B cell (primary cell): ENCODE data around the gene ZFP90. TPM values are rescaled to one million over a fixed set of nuclear protein-coding genes. Genes with fewer than 3 reads are reported as not detected.
A peak's percentile ranks its signal among the peaks of the same experiment; 100 is the strongest.

Experiments
- ATAC-seq: fragments of 200-7000 bp; cut with Tn5 transposase; one replicate; pipeline ENCODE4 v1.10.0; 2021; ENCODE audit warnings: low read depth, mild to moderate bottlenecking, moderate number of reproducible peaks, moderate library complexity
- CTCF ChIA-PET: fragments of 350-600 bp; sonication (Branson Sonifier 250); formaldehyde crosslinking; loops from one replicate; lab custom pipeline; 2021; ENCODE audit warnings: antibody characterized with exemption, inconsistent platforms; lab: Charles Lee
- POLR2A ChIA-PET: fragments of 350-600 bp; sonication (Branson Sonifier 250); formaldehyde crosslinking; loops from one replicate; lab custom pipeline; 2021; ENCODE audit warnings: antibody characterized with exemption; lab: Charles Lee
- DNase-seq: peaks from one replicate; pipeline ENCODE4 v3.0.0; 2013
- H2AFZ ChIP-seq: 2 replicates; pipeline ENCODE4 v1.6.1; 2012; ENCODE audit warnings: mild to moderate bottlenecking, low read depth, low read length; ENCODE audit not compliant: insufficient read depth, poor library complexity, severe bottlenecking
- H3K27ac ChIP-seq, 2 donors: 1 replicate in 1 of 2; 2 replicates in 1 of 2; pipeline ENCODE4 v1.5.1; 2012 to 2013; ENCODE audit warnings: low read length in 2 of 2, mild to moderate bottlenecking in 2 of 2, moderate library complexity in 1 of 2
- H3K27me3 ChIP-seq, 4 experiments: fragments of 200-600 bp in 1 of 4; sonication (generic) in 1 of 4; replicated peaks in 1 of 4; 1 replicate in 2 of 4; 2 replicates in 2 of 4; pipeline versions ENCODE4 v1.6.1 to v1.7.0; 2013 to 2016; ENCODE audit warnings: low read length in 3 of 4, mild to moderate bottlenecking in 2 of 4, mixed read lengths in 1 of 4, moderate library complexity in 1 of 4; ENCODE audit not compliant: insufficient read depth in 4 of 4, control insufficient read depth in 3 of 4; ENCODE audit errors: control extremely low read depth in 1 of 4
- H3K36me3 ChIP-seq, 2 experiments: replicated peaks in 1 of 2; 1 replicate in 1 of 2; 2 replicates in 1 of 2; pipeline versions ENCODE4 v1.6.1 to v1.7.1; 2013; ENCODE audit warnings: low read length in 1 of 2; ENCODE audit not compliant: insufficient read depth in 2 of 2, control insufficient read depth in 1 of 2; ENCODE audit errors: control extremely low read depth in 1 of 2, extremely low read depth in 1 of 2
- H3K4me1 ChIP-seq, 2 donors: fragments of 200-600 bp in 1 of 2; sonication (generic) in 1 of 2; 1 replicate in 1 of 2; 2 replicates in 1 of 2; pipeline versions ENCODE4 v1.5.1 to v1.6.1; 2013 to 2017; ENCODE audit warnings: low read length in 2 of 2; ENCODE audit not compliant: control insufficient read depth in 2 of 2, insufficient read depth in 2 of 2
- H3K4me2 ChIP-seq: replicated peaks from 2 replicates; pipeline ENCODE3; 2012; ENCODE audit warnings: mild to moderate bottlenecking, low read depth, low read length; ENCODE audit not compliant: poor library complexity, severe bottlenecking
- H3K4me3 ChIP-seq, 5 experiments: fragments of 200-600 bp in 1 of 5; sonication (generic) in 1 of 5; 1 replicate in 3 of 5; 2 replicates in 2 of 5; pipeline versions ENCODE4 v1.5.1 to v1.7.0; 2011 to 2016; ENCODE audit warnings: low read length in 4 of 5, mild to moderate bottlenecking in 4 of 5, low read depth in 2 of 5, control low read depth in 1 of 5, moderate library complexity in 1 of 5; ENCODE audit not compliant: insufficient read depth in 1 of 5; ENCODE audit errors: control extremely low read depth in 1 of 5, extremely low read depth in 1 of 5
- H3K79me2 ChIP-seq: fragments of 200-600 bp; sonication (generic); one replicate; pipeline ENCODE4 v1.6.0; 2016; ENCODE audit warnings: low read length; ENCODE audit not compliant: control insufficient read depth, insufficient read depth
- H3K9ac ChIP-seq: fragments of 200-600 bp; sonication (generic); 2 replicates; pipeline ENCODE4 v1.6.1; 2017; ENCODE audit warnings: mild to moderate bottlenecking, low read length, moderate library complexity
- H3K9me3 ChIP-seq, 3 donors: one replicate each; pipeline versions ENCODE4 v1.6.1 to v1.7.1; 2013; ENCODE audit warnings: low read length in 2 of 3; ENCODE audit not compliant: control insufficient read depth in 2 of 3, insufficient read depth in 1 of 3; ENCODE audit errors: control extremely low read depth in 1 of 3
- H4K20me1 ChIP-seq: 2 replicates; pipeline ENCODE4 v1.6.0; 2012; ENCODE audit warnings: mild to moderate bottlenecking, low read length; ENCODE audit not compliant: insufficient read depth, control insufficient read depth, poor library complexity, severe bottlenecking
- H3K27ac Mint-ChIP-seq: one replicate; pipeline ENCODE4 v1.8.0; 2021; ENCODE audit warnings: mixed read lengths
- H3K27me3 Mint-ChIP-seq: one replicate; pipeline ENCODE4 v1.8.0; 2021; ENCODE audit warnings: mixed read lengths
- H3K4me1 Mint-ChIP-seq: one replicate; pipeline ENCODE4 v1.8.0; 2021; ENCODE audit warnings: mixed read lengths
- H3K4me3 Mint-ChIP-seq: one replicate; pipeline ENCODE4 v1.8.0; 2021; ENCODE audit warnings: mixed read lengths
- H3K9me3 Mint-ChIP-seq: one replicate; pipeline ENCODE4 v1.8.0; 2022; ENCODE audit warnings: mixed read lengths; ENCODE audit not compliant: insufficient read depth
- CTCF ChIP-seq: fragments of 200-600 bp; IDR thresholded peaks from one replicate; pipeline ENCODE4 v1.8.0; 2022; ENCODE audit warnings: antibody characterized with exemption, mild to moderate bottlenecking
- EZH2 ChIP-seq: IDR thresholded peaks from 2 replicates; pipeline ENCODE4 v1.6.1; 2012; ENCODE audit warnings: borderline replicate concordance, low read depth, mild to moderate bottlenecking, moderate library complexity, low read length; ENCODE audit not compliant: insufficient read depth, poor library complexity, severe bottlenecking
- WGBS: methylation state at CpG from one replicate; pipeline ENCODE4 v1.1.5; 2013; ENCODE audit warnings: missing lambda C conversion rate; ENCODE audit not compliant: insufficient coverage; 5-methylcytosine and 5-hydroxymethylcytosine counted together
- intact Hi-C: fragments of 100-400 bp; cut with micrococcal nuclease; formaldehyde crosslinking; loops from one replicate; pipeline ENCODE4 v1.10.0; 2022
- polyA plus RNA-seq: library from polyadenylated mRNA; depleted of rRNA; stranded (reverse); fragments of >200 nt; gene quantifications from 2 replicates; pipeline ENCODE4 v1.2.3, GENCODE V29; 2012
- total RNA-seq, 2 donors: library from RNA; stranded (reverse); fragments of 120-200 nt in 1 of 2; gene quantifications; 1 replicate in 1 of 2; 2 replicates in 1 of 2; pipeline versions ENCODE4 v1.2.3 to v1.2.4, GENCODE V29; 2013 to 2022

ZFP90 gene
- total and polyA plus RNA-seq, 2 donors (not counting 1 experiment from before 2014, with no cell fraction given), result 16.5 to 30.7 TPM

- ATAC-seq (no peak), DNase-seq (no peak)
- H3K27ac ChIP-seq, result no peak overlapping the region
- no peaks in the 10 kb centered on the region for H4K20me1 ChIP-seq
- no peaks in the 10 kb centered on the region for H3K27me3 Mint-ChIP-seq
- peaks cover 40 to 96% (median 43%) of the 10 kb centered on the region in 3 donors for H3K9me3 ChIP-seq
- H3K9ac ChIP-seq, result peak overlapping the region; percentile 2
- CTCF ChIA-PET, result interaction anchor here (0.6 to 1.5 kb wide), 4 partner anchors 26 to 390 kb away, joined by 3 to 5 read pairs (median 3); no protein-coding TSS in a partner anchor
- H3K4me3 Mint-ChIP-seq, result no peak overlapping the region
- H3K27ac Mint-ChIP-seq, result no peak overlapping the region
- H2AFZ ChIP-seq, result no peak overlapping the region
- H3K4me1 ChIP-seq, result no peaks in the 10 kb centered on the region
- peak overlapping the region in 1 of 5 experiments; percentile 21 for H3K4me3 ChIP-seq
- no peak overlapping the region for H3K4me2 ChIP-seq
- no peaks in the 10 kb centered on the region for H3K4me1 Mint-ChIP-seq
- TF ChIP-seq CTCF, result no peak
- no peak for TF ChIP-seq EZH2
- no peaks in the 10 kb centered on the region for H3K27me3 ChIP-seq
- H3K36me3 ChIP-seq, result peaks cover 18 to 43% of the 10 kb centered on the region in 2 experiments
- intact Hi-C loops, result no loop called here
- 94% methylated on average over 2 of the region's 7 CpGs for WGBS
- no peaks in the 10 kb centered on the region for H3K79me2 ChIP-seq
- POLR2A ChIA-PET, result no interaction called here
- peaks cover 50% of the 10 kb centered on the region for H3K9me3 Mint-ChIP-seq
These were observed 24.7 kb downstream of the ZFP90 start for GRCh38 chr16:68563631-68564381.

- Histone ChIP-seq H3K4me2 (no peak overlapping the region), H2AFZ (no peak overlapping the region), H3K9ac (no peak overlapping the region), H4K20me1 (no peaks in the 10 kb centered on the region), H3K27me3 (no peaks in the 10 kb centered on the region), H3K79me2 (no peaks in the 10 kb centered on the region), H3K4me1 (no peaks in the 10 kb centered on the region), H3K27ac (no peak overlapping the region), H3K36me3 (peaks cover 15 to 37% of the 10 kb centered on the region in 2 experiments), H3K9me3 (peaks cover 36 to 95% (median 45%) of the 10 kb centered on the region in 3 donors), H3K4me3 (peak overlapping the region in 1 of 5 experiments; percentile 21)
- DNase-seq, result no peak
- intact Hi-C loops, result no loop called here
- H3K9me3 Mint-ChIP-seq, result peaks cover 45% of the 10 kb centered on the region
- H3K27ac Mint-ChIP-seq, result no peak overlapping the region
- no peak for ATAC-seq
- ChIA-PET POLR2A (no interaction called here), CTCF (interaction anchor here (0.6 to 1.5 kb wide), 3 partner anchors 26 to 283 kb away, joined by 3 to 5 read pairs (median 3); no protein-coding TSS in a partner anchor)
- TF ChIP-seq CTCF, result no peak
- TF ChIP-seq EZH2, result no peak
- no peaks in the 10 kb centered on the region for H3K27me3 Mint-ChIP-seq
- WGBS, result no CpG with 5 or more reads among the region's 9 CpGs
- no peak overlapping the region for H3K4me3 Mint-ChIP-seq
- no peaks in the 10 kb centered on the region for H3K4me1 Mint-ChIP-seq
These were observed 25.4 kb downstream of the ZFP90 start for GRCh38 chr16:68564382-68564985.
